HEK293T (cell line): ENCODE results near the gene NECAB2.
"Not testable (repeated sequence)": the region's sequence is repeated elsewhere in the genome, so short reads cannot be mapped to it uniquely, and the experiment has no call there.

Source experiments
- CTCF ChIA-PET: fragments of 350-600 bp; formaldehyde crosslinking; extraction: SDS; loops from one replicate; lab custom pipeline; 2021; ENCODE audit warnings: antibody characterized with exemption, inconsistent platforms; lab: Yijun Ruan, JAX
- POLR2A ChIA-PET: fragments of 350-600 bp; formaldehyde crosslinking; extraction: SDS; loops from one replicate; lab custom pipeline; 2020; ENCODE audit warnings: antibody characterized with exemption, inconsistent platforms; lab: Yijun Ruan, JAX
- DNase-seq: peaks from one replicate; pipeline ENCODE4 v3.0.0; 2012; ENCODE audit warnings: mixed read lengths; ENCODE audit errors: extremely low spot score
- ARNT ChIP-seq: fragments of 450-650 bp; IDR thresholded peaks from 2 replicates; pipeline ENCODE4 v1.6.1; 2017; ENCODE audit warnings: mild to moderate bottlenecking
- BHLHE40 ChIP-seq: fragments of 450-650 bp; IDR thresholded peaks from 2 replicates; pipeline ENCODE4 v1.6.1; 2016; ENCODE audit warnings: mild to moderate bottlenecking, moderate library complexity, borderline replicate concordance
- CTBP1 ChIP-seq: fragments of 450-650 bp; IDR thresholded peaks from 2 replicates; pipeline ENCODE4 v1.6.1; 2016; ENCODE audit warnings: borderline replicate concordance
- ELF4 ChIP-seq: fragments of 450-650 bp; IDR thresholded peaks from 2 replicates; pipeline ENCODE4 v1.6.1; 2017; ENCODE audit warnings: antibody characterized with exemption
- FOXA1 ChIP-seq: fragments of 450-650 bp; IDR thresholded peaks from 2 replicates; pipeline ENCODE4 v1.6.1; 2016; ENCODE audit warnings: mild to moderate bottlenecking
- FOXK2 ChIP-seq: fragments of 450-650 bp; IDR thresholded peaks from 2 replicates; pipeline ENCODE4 v1.6.1; 2016; ENCODE audit warnings: mild to moderate bottlenecking
- FOXM1 ChIP-seq: fragments of 450-650 bp; IDR thresholded peaks from 2 replicates; pipeline ENCODE4 v1.6.1; 2017; ENCODE audit warnings: mild to moderate bottlenecking, borderline replicate concordance
- HDGF ChIP-seq: fragments of 450-650 bp; IDR thresholded peaks from 2 replicates; pipeline ENCODE4 v1.6.1; 2017; ENCODE audit warnings: antibody characterized with exemption, borderline replicate concordance
- L3MBTL2 ChIP-seq: fragments of 450-650 bp; conservative IDR thresholded peaks from 2 replicates; pipeline ENCODE4 v1.6.1; 2016; ENCODE audit warnings: mild to moderate bottlenecking
- LEF1 ChIP-seq: fragments of 450-650 bp; IDR thresholded peaks from 2 replicates; pipeline ENCODE4 v1.6.1; 2017; ENCODE audit warnings: mild to moderate bottlenecking, borderline replicate concordance
- NFRKB ChIP-seq: fragments of 450-650 bp; IDR thresholded peaks from 2 replicates; pipeline ENCODE4 v1.6.1; 2016; ENCODE audit warnings: mild to moderate bottlenecking, moderate library complexity
- PKNOX1 ChIP-seq: fragments of 450-650 bp; IDR thresholded peaks from 2 replicates; pipeline ENCODE4 v1.6.1; 2016
- SP1 ChIP-seq: fragments of 450-650 bp; IDR thresholded peaks from 2 replicates; pipeline ENCODE4 v1.6.1; 2017
- SUZ12 ChIP-seq: fragments of 450-650 bp; IDR thresholded peaks from 2 replicates; pipeline ENCODE4 v1.6.1; 2016; ENCODE audit warnings: mild to moderate bottlenecking
- TARDBP ChIP-seq: fragments of 450-650 bp; IDR thresholded peaks from 2 replicates; pipeline ENCODE4 v1.6.1; 2016
- ZNF384 ChIP-seq: fragments of 450-650 bp; IDR thresholded peaks from 2 replicates; pipeline ENCODE4 v1.6.1; 2016

Gene NECAB2

DNA sequence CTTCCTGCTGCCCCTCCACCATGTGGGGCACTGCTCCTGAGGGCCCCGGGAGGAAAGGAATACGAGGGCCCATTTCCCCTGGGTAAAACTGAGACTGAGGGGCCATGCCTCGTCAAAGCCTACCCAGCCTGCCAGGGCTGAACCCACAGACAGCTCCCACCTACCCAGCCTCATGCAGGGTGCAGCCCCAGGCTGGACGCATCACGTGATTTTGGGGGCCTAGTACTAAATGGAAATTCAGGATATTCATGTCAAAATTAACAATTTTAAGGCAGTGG is 18.4 kb upstream of the NECAB2 start:
- no peak for DNase-seq
- CTCF ChIA-PET = no interaction called here
- POLR2A ChIA-PET = no interaction called here

DNA sequence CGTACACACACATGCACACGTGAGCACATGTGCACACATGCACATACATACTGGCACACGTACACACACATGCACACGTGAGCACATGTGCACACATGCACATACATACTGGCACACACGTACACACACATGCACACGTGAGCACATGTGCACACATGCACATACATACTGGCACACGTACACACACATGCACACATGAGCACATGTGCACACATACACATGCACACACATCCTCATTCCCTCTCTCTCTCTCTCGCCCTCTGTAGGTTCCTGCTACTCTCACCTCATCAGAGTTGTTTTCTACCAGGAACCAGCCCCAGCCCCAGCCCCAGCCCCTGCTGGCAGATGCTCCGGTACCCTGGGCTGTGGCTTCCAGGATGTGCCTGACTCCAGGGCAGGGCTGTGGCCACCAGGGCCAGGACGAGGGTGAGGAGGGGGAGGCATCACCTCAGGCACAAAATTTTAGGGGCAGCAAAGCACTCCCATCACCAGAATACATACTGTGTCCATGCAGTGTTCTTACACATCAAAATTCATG is 17.1 kb upstream of the NECAB2 start:
- CTCF ChIA-PET, DNase-seq, POLR2A ChIA-PET: not testable (repeated sequence)

More for the DNA sequence above, 18.4 kb upstream of the NECAB2 start:
- TF ChIP-seq HDGF = no peak

DNA sequence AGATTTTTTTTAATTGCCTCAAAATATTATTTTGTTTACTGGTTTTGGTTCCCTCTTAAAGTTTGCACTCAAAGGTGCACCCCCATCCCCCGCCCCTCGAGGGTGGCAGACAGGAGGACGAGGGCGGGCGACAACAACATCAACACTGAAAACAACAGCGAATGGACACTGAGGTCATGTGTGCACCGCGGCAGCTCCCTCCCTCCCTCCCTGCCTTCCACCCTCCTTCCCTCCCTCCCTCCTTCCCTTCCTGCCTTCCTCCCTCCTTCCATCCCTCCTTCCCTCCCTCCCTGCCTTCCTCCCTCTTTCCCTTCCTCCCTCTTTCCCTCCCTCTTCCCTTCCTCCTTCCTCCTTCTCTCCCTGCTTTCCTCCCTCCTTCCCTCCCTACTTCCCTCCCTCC is 16.5 kb upstream of the NECAB2 start:
- ChIA-PET POLR2A (no interaction called here), CTCF (no interaction called here)
- TF ChIP-seq LEF1 (no peak), CTBP1 (no peak), BHLHE40 (no peak), SP1 (no peak), FOXK2 (no peak)
- no peak for DNase-seq

DNA sequence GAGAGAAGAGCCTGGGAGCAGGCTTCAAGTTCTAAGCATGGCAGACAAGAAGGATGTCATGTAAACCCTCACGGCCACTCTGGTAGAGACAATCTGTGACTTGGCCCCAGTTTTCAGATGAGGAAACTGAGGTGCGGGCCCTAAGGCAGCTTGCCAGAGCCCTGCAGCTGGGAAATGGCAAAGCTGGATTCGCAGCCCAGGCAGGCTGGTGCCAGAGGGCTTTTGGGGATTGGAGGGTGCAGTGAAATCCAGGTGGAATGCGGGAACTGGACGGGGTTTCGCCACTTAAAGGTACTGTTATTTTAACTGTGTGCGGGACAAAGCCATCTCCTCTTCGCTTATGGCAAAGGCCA is 15.5 kb upstream of the NECAB2 start:
- POLR2A ChIA-PET = no interaction called here
- TF ChIP-seq ELF4 = no peak
- CTCF ChIA-PET = no interaction called here
- DNase-seq = no peak

- CTCF ChIA-PET = interaction anchor here (0.8 to 2.1 kb wide), 8 partner anchors 11 to 324 kb away, joined by 3 to 14 read pairs (median 3); no protein-coding TSS in a partner anchor
- peak; percentile 69 for DNase-seq
- TF ChIP-seq FOXM1 (no peak), CTBP1 (no peak), NFRKB (no peak), PKNOX1 (no peak), ARNT (no peak), SP1 (no peak), FOXA1 (no peak), L3MBTL2 (no peak), LEF1 (no peak), TARDBP (no peak)
- POLR2A ChIA-PET = interaction anchor here (1.1 kb wide), 1 partner anchor 27 kb away, joined by 4 read pairs; no protein-coding TSS in a partner anchor
These were observed 14.9 kb upstream of the NECAB2 start, which contains the start of gene OSGIN1 for GRCh38 chr16:83952940-83953795. Gene OSGIN1 (plus strand): TSS chr16:83953240. CDS start chr16:83957672, 4,432 bp downstream.

- TF ChIP-seq TARDBP = no peak
- no peak for TF ChIP-seq ELF4
- TF ChIP-seq FOXK2 = no peak
- TF ChIP-seq FOXA1 = no peak
- TF ChIP-seq CTBP1 = no peak
- no peak for TF ChIP-seq FOXM1
- no peak for TF ChIP-seq BHLHE40
- no peak for TF ChIP-seq LEF1
- no peak for TF ChIP-seq NFRKB
- no peak for TF ChIP-seq HDGF
- no peak for TF ChIP-seq PKNOX1
- peak; percentile 57 for DNase-seq
- CTCF ChIA-PET = interaction anchor here (0.6 to 2.1 kb wide), 10 partner anchors 10 to 1857 kb away, joined by 3 to 14 read pairs (median 3); no protein-coding TSS in a partner anchor
- POLR2A ChIA-PET = interaction anchor here (1.1 kb wide), 1 partner anchor 27 kb away, joined by 4 read pairs; no protein-coding TSS in a partner anchor
These were observed 14.1 kb upstream of the NECAB2 start for GRCh38 chr16:83953796-83954576.

GRCh38 chr16:83954577-83955016 is 13.4 kb upstream of the NECAB2 start:
- TF ChIP-seq SUZ12 (no peak), CTBP1 (no peak), BHLHE40 (no peak), HDGF (no peak), FOXK2 (no peak), LEF1 (no peak), L3MBTL2 (no peak), ZNF384 (no peak), ARNT (no peak), TARDBP (no peak), PKNOX1 (no peak), ELF4 (no peak), FOXM1 (no peak)
- POLR2A ChIA-PET = no interaction called here
- no peak for DNase-seq
- CTCF ChIA-PET = interaction anchor here (0.6 to 2.1 kb wide), 9 partner anchors 10 to 1858 kb away, joined by 3 to 14 read pairs (median 3); no protein-coding TSS in a partner anchor
